ENCODE results near the gene VWA5B2.
A peak's percentile ranks its signal among the peaks of the same experiment; 100 is the strongest.

VWA5B2 gene

GRCh38 chr3:184229394-184230080 is at the start of gene VWA5B2:
Gene VWA5B2, plus strand, starts transcription at chr3:184229585. Its CDS starts 944 bp downstream, at chr3:184230529.
- DNase-seq (ENCODE audit: insufficient read length, low spot score) (peak; percentile 80), FAIRE-seq (peak; percentile 79)

GRCh38 chr3:184180165-184180564 is 49.2 kb upstream of the VWA5B2 start:
- DNase-seq (ENCODE audit: insufficient read length, low spot score): no peak
- FAIRE-seq: no peak

GRCh38 chr3:184181596-184181995 is 47.8 kb upstream of the VWA5B2 start:
- no peak for FAIRE-seq
- DNase-seq (ENCODE audit: insufficient read length, low spot score): no peak

GRCh38 chr3:184183679-184184078 is 45.7 kb upstream of the VWA5B2 start:
- DNase-seq (ENCODE audit: insufficient read length, low spot score): no peak
- FAIRE-seq: no peak

GRCh38 chr3:184184546-184185230 is 44.7 kb upstream of the VWA5B2 start:
- FAIRE-seq (no peak), DNase-seq (ENCODE audit: insufficient read length, low spot score) (no peak)

- peak; percentile 97 for DNase-seq (ENCODE audit: insufficient read length, low spot score)
- peak; percentile 91 for FAIRE-seq
Measured at GRCh38 chr3:184185461-184186183, 43.8 kb upstream of the VWA5B2 start.

GRCh38 chr3:184186184-184186901 is 43.0 kb upstream of the VWA5B2 start, which contains the start of gene ABCF3:
Gene ABCF3, plus strand, starts transcription at chr3:184186199. Its CDS starts 9 bp downstream, at chr3:184186208.
- FAIRE-seq (no peak), DNase-seq (ENCODE audit: insufficient read length, low spot score) (peak; percentile 11)

GRCh38 chr3:184186902-184187207 is 42.5 kb upstream of the VWA5B2 start:
- DNase-seq (ENCODE audit: insufficient read length, low spot score): no peak
- no peak for FAIRE-seq

GRCh38 chr3:184188080-184188479 is 41.3 kb upstream of the VWA5B2 start:
- DNase-seq (ENCODE audit: insufficient read length, low spot score) (no peak), FAIRE-seq (no peak)

- FAIRE-seq: no peak
Measured at GRCh38 chr3:184189421-184189820, 40.0 kb upstream of the VWA5B2 start.

GRCh38 chr3:184192889-184193288 is 36.5 kb upstream of the VWA5B2 start:
- FAIRE-seq: no peak
- no peak for DNase-seq (ENCODE audit: insufficient read length, low spot score)

More at GRCh38 chr3:184189421-184189820, 40.0 kb upstream of the VWA5B2 start:
- DNase-seq (ENCODE audit: insufficient read length, low spot score): no peak

- DNase-seq (ENCODE audit: insufficient read length, low spot score) (no peak), FAIRE-seq (no peak)
Measured at GRCh38 chr3:184193991-184194539, 35.3 kb upstream of the VWA5B2 start.

GRCh38 chr3:184196536-184196935 is 32.8 kb upstream of the VWA5B2 start:
- FAIRE-seq (no peak), DNase-seq (ENCODE audit: insufficient read length, low spot score) (no peak)

GRCh38 chr3:184198509-184198908 is 30.9 kb upstream of the VWA5B2 start:
- FAIRE-seq: no peak
- no peak for DNase-seq (ENCODE audit: insufficient read length, low spot score)

- no peak for DNase-seq (ENCODE audit: insufficient read length, low spot score)
- FAIRE-seq: no peak
Measured at GRCh38 chr3:184200825-184201224, 28.6 kb upstream of the VWA5B2 start.

GRCh38 chr3:184203526-184203925 is 25.9 kb upstream of the VWA5B2 start:
- FAIRE-seq (no peak), DNase-seq (ENCODE audit: insufficient read length, low spot score) (no peak)

GRCh38 chr3:184209146-184209923 is 20.1 kb upstream of the VWA5B2 start:
- no peak for FAIRE-seq
- no peak for DNase-seq (ENCODE audit: insufficient read length, low spot score)

- no peak for DNase-seq (ENCODE audit: insufficient read length, low spot score)
- FAIRE-seq: no peak
Measured at GRCh38 chr3:184211297-184211696, 18.1 kb upstream of the VWA5B2 start.

GRCh38 chr3:184211718-184212117 is 17.7 kb upstream of the VWA5B2 start:
- FAIRE-seq (no peak), DNase-seq (ENCODE audit: insufficient read length, low spot score) (no peak)

GRCh38 chr3:184218814-184219213 is 10.6 kb upstream of the VWA5B2 start:
- DNase-seq (ENCODE audit: insufficient read length, low spot score) (no peak), FAIRE-seq (no peak)
